Esophagus muscularis mucosa (tissue), 3 donors: Measurements from ENCODE around the gene GLCCI1.

Experiments used
- POLR2A ChIP-seq: fragments of 450-650 bp; IDR thresholded peaks from one replicate; pipeline ENCODE4 v1.6.1; 2017; ENCODE audit warnings: antibody characterized with exemption, moderate library complexity, mild to moderate bottlenecking, low read depth
- POLR2AphosphoS5 ChIP-seq, 2 donors: sonication (generic); formaldehyde crosslinking; IDR thresholded peaks; one replicate each; pipeline ENCODE4 v1.6.1; 2017; ENCODE audit warnings: antibody characterized with exemption in 2 of 2
- TF ChIP-seq, protein P1 (sequence below), 3 experiments: fragments of 200-600 bp in 2 of 3; fragments of 450-650 bp in 1 of 3; sonication (generic) in 2 of 3; IDR thresholded peaks; one replicate each; pipeline ENCODE4 v1.5.1; 2017 to 2019; ENCODE audit warnings: antibody characterized with exemption in 3 of 3, mild to moderate bottlenecking in 2 of 3, moderate library complexity in 1 of 3

DNA sequence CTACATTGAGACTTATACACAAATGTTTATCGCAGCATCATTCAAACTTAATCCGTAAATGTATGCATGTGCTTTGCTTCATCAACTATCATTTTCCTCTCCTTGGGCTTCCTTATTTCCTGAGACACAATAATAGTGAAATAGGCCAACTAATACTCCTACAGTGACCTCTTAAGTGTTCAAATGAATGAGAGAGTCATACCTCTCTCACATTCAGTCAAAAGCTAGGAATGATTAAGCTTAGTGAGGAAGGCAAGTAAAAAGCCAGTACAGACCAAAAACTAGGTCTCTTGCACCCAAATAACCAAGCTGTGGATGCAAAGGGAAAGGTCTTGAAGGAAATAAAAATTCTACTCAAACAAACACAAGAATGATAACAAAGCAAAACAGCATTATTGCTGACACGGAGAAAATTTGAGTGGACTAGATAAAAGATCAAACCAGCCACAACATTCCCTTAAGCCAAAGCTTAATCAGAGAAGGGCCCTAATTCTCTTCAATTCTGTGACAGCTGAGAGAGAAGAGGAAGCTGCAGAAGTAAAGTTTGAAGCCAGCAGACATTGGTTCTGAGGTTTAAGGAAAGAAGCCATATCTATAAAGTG, 72.3 kb downstream of the GLCCI1 start:
- TF ChIP-seq POLR2AphosphoS5 (IDR thresholded peaks at IDR 0.05): no peak
- TF ChIP-seq, protein P1, sequence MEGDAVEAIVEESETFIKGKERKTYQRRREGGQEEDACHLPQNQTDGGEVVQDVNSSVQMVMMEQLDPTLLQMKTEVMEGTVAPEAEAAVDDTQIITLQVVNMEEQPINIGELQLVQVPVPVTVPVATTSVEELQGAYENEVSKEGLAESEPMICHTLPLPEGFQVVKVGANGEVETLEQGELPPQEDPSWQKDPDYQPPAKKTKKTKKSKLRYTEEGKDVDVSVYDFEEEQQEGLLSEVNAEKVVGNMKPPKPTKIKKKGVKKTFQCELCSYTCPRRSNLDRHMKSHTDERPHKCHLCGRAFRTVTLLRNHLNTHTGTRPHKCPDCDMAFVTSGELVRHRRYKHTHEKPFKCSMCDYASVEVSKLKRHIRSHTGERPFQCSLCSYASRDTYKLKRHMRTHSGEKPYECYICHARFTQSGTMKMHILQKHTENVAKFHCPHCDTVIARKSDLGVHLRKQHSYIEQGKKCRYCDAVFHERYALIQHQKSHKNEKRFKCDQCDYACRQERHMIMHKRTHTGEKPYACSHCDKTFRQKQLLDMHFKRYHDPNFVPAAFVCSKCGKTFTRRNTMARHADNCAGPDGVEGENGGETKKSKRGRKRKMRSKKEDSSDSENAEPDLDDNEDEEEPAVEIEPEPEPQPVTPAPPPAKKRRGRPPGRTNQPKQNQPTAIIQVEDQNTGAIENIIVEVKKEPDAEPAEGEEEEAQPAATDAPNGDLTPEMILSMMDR (IDR thresholded peaks at IDR 0.05): no peak
- no peak for TF ChIP-seq POLR2A
